Activated CD4-positive, alpha-beta T cell treated with anti-CD3 and anti-CD28 coated beads for 36 hours (primary cell): ENCODE measurements around the gene C2orf72. TPM values are rescaled to one million over a fixed set of nuclear protein-coding genes. Genes with fewer than 3 reads are reported as not detected.
"Not testable (repeated sequence)": the region's sequence is repeated elsewhere in the genome, so short reads cannot be mapped to it uniquely, and the experiment has no call there.

Experiments used
- ATAC-seq: fragments of 200-7000 bp; cut with Tn5 transposase; one replicate; pipeline ENCODE4 v1.10.0; 2021; ENCODE audit warnings: mild to moderate bottlenecking, moderate library complexity
- CTCF ChIA-PET: fragments of 350-600 bp; sonication (Branson Sonifier 250); formaldehyde crosslinking; loops from one replicate; lab custom pipeline; 2021; ENCODE audit warnings: antibody characterized with exemption; lab: Charles Lee
- POLR2A ChIA-PET: fragments of 350-600 bp; sonication (Branson Sonifier 250); formaldehyde crosslinking; loops from one replicate; lab custom pipeline; 2021; ENCODE audit warnings: antibody characterized with exemption, inconsistent platforms; lab: Charles Lee
- DNase-seq: peaks from one replicate; pipeline ENCODE4 v3.0.0-alpha.2; 2020
- H3K27ac Mint-ChIP-seq: one replicate; pipeline ENCODE4 v1.8.0; 2021; ENCODE audit warnings: mixed read lengths
- H3K27me3 Mint-ChIP-seq: one replicate; pipeline ENCODE4 v1.8.0; 2021; ENCODE audit warnings: mixed read lengths
- H3K36me3 Mint-ChIP-seq: one replicate; pipeline ENCODE4 v1.8.0; 2021; ENCODE audit warnings: low read depth, mixed read lengths
- H3K4me1 Mint-ChIP-seq: one replicate; pipeline ENCODE4 v1.8.0; 2021; ENCODE audit warnings: mixed read lengths
- H3K4me3 Mint-ChIP-seq: one replicate; pipeline ENCODE4 v1.8.0; 2021; ENCODE audit warnings: mild to moderate bottlenecking, moderate library complexity, mixed read lengths
- H3K9me3 Mint-ChIP-seq: one replicate; pipeline ENCODE4 v1.8.0; 2021; ENCODE audit warnings: low read depth, mixed read lengths
- intact Hi-C, 2 experiments: fragments of 100-400 bp; cut with DNase I in 1 of 2; cut with micrococcal nuclease in 1 of 2; formaldehyde crosslinking; loops; one replicate each; pipeline versions ENCODE4 v1.14.2 to v1.15.1; 2022 to 2024; cut with DNase I, micrococcal nuclease
- total RNA-seq, 2 experiments: library from RNA; stranded (reverse); gene quantifications; one replicate each; pipeline ENCODE4 v1.2.3, GENCODE V29; 2021

Gene C2orf72
- total RNA-seq, 2 experiments from 2014 or later: 2.0 to 3.8 TPM

DNA sequence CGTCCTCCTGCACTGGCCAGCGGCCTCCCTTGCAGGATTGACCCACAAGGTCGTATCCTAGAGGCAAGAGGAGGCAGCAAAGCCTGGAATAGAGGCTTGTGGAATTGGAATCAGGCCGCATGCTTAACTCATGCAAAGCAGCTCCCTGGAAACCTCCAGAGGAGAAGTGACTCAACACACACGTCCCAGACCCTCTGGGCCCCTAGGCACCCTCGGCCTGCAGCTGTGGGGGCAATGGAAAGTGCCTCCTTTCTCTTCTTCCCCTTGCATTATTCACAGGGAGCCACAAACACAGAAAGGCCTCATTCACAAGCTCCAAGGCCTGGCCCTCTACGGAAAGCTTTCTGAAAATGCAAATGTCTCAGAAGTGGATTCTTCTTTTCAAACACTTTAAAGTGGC is 21.8 kb upstream of the C2orf72 start:
- POLR2A ChIA-PET: interaction anchor here (0.6 kb wide), 1 partner anchor 238 kb away, joined by 3 read pairs; no protein-coding TSS in a partner anchor
- no peak for ATAC-seq
- Mint-ChIP-seq H3K4me1 (peaks cover 2% of the 10 kb centered on the region), H3K27me3 (peaks cover 20% of the 10 kb centered on the region), H3K4me3 (no peak overlapping the region), H3K36me3 (no peaks in the 10 kb centered on the region), H3K27ac (no peak overlapping the region), H3K9me3 (no peaks in the 10 kb centered on the region)
- no peak for DNase-seq
- intact Hi-C loops: no loop called here
- CTCF ChIA-PET: interaction anchor here (1.0 kb wide), 1 partner anchor 9 kb away, joined by 3 read pairs; no protein-coding TSS in a partner anchor

GRCh38 chr2:231015926-231016325 is 21.4 kb upstream of the C2orf72 start:
- H3K9me3 Mint-ChIP-seq: no peaks in the 10 kb centered on the region
- intact Hi-C loops: no loop called here
- no peak for DNase-seq
- POLR2A ChIA-PET: no interaction called here
- no peak overlapping the region for H3K27ac Mint-ChIP-seq
- CTCF ChIA-PET: interaction anchor here (0.6 to 1.0 kb wide), 2 partner anchors 9 to 37 kb away, joined by 3 read pairs; no protein-coding TSS in a partner anchor
- H3K4me1 Mint-ChIP-seq: peaks cover 2% of the 10 kb centered on the region
- ATAC-seq: no peak
- peaks cover 20% of the 10 kb centered on the region for H3K27me3 Mint-ChIP-seq
- H3K36me3 Mint-ChIP-seq: no peaks in the 10 kb centered on the region
- H3K4me3 Mint-ChIP-seq: no peak overlapping the region

- H3K9me3 Mint-ChIP-seq: no peaks in the 10 kb centered on the region
These were observed 20.6 kb upstream of the C2orf72 start for GRCh38 chr2:231016566-231017230.

GRCh38 chr2:231017231-231017598 is 20.1 kb upstream of the C2orf72 start:
- DNase-seq: peak; percentile 34
- H3K36me3 Mint-ChIP-seq: no peaks in the 10 kb centered on the region
- H3K4me1 Mint-ChIP-seq: peaks cover 2% of the 10 kb centered on the region
- no peak overlapping the region for H3K4me3 Mint-ChIP-seq
- ATAC-seq: no peak
- no peaks in the 10 kb centered on the region for H3K9me3 Mint-ChIP-seq
- POLR2A ChIA-PET: no interaction called here
- H3K27me3 Mint-ChIP-seq: peaks cover 18% of the 10 kb centered on the region
- CTCF ChIA-PET: interaction anchor here (0.6 to 1.3 kb wide), 6 partner anchors 18 to 373 kb away, joined by 3 read pairs; no protein-coding TSS in a partner anchor
- intact Hi-C loops: no loop called here
- no peak overlapping the region for H3K27ac Mint-ChIP-seq

More at GRCh38 chr2:231016566-231017230, 20.6 kb upstream of the C2orf72 start:
- POLR2A ChIA-PET: no interaction called here
- no peak for DNase-seq
- Mint-ChIP-seq H3K27ac (no peak overlapping the region), H3K27me3 (peaks cover 20% of the 10 kb centered on the region), H3K36me3 (no peaks in the 10 kb centered on the region), H3K4me1 (peaks cover 2% of the 10 kb centered on the region), H3K4me3 (no peak overlapping the region)
- CTCF ChIA-PET: interaction anchor here (0.6 to 1.3 kb wide), 5 partner anchors 18 to 186 kb away, joined by 3 read pairs; no protein-coding TSS in a partner anchor
- intact Hi-C loops: no loop called here
- ATAC-seq: no peak

- CTCF ChIA-PET: interaction anchor here (1.0 to 1.3 kb wide), 2 partner anchors 24 to 32 kb away, joined by 3 read pairs; no protein-coding TSS in a partner anchor
- no peak for DNase-seq
- POLR2A ChIA-PET: interaction anchor here (0.6 kb wide), 1 partner anchor 14 kb away, joined by 3 read pairs; no protein-coding TSS in a partner anchor
These were observed 19.1 kb upstream of the C2orf72 start for GRCh38 chr2:231018184-231018583.

GRCh38 chr2:231025059-231025458 is 12.3 kb upstream of the C2orf72 start:
- DNase-seq, H3K9me3 Mint-ChIP-seq, H3K27me3 Mint-ChIP-seq, ATAC-seq, H3K36me3 Mint-ChIP-seq, intact Hi-C loops, CTCF ChIA-PET, POLR2A ChIA-PET, H3K4me3 Mint-ChIP-seq, H3K4me1 Mint-ChIP-seq, H3K27ac Mint-ChIP-seq: not testable (repeated sequence)

More at GRCh38 chr2:231018184-231018583, 19.1 kb upstream of the C2orf72 start:
- Mint-ChIP-seq H3K36me3 (no peaks in the 10 kb centered on the region), H3K27me3 (peaks cover 15% of the 10 kb centered on the region), H3K4me3 (no peak overlapping the region), H3K27ac (no peak overlapping the region), H3K9me3 (no peaks in the 10 kb centered on the region), H3K4me1 (peaks cover 2% of the 10 kb centered on the region)
- ATAC-seq: no peak
- intact Hi-C loops: no loop called here

DNA sequence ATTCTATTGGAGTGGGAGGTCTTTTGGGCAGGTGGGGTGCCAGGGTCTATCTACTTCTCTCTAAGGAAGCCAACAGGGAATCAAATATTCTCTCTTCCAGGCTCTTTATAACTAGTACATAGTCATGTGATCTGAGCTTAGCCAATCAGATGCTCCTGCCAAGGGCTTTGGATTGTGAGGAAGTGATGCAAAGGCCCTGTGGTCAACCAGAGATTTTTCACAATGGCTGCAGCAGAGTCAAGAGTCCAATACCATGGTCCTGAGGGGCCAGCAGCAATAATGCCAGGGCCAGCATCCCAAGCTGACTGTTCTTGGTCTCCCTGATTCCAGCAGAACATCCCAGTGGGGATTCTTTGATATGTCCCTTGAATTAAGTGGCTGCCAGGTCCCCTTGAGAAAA is 8.4 kb upstream of the C2orf72 start:
- ATAC-seq (no peak), DNase-seq (no peak)
- Mint-ChIP-seq H3K4me1 (no peaks in the 10 kb centered on the region), H3K9me3 (no peaks in the 10 kb centered on the region), H3K36me3 (no peaks in the 10 kb centered on the region), H3K4me3 (no peak overlapping the region), H3K27me3 (peaks cover 5% of the 10 kb centered on the region), H3K27ac (no peak overlapping the region)
- ChIA-PET POLR2A (no interaction called here), CTCF (interaction anchor here (0.6 to 1.0 kb wide), 2 partner anchors 44 to 161 kb away, joined by 3 read pairs; no protein-coding TSS in a partner anchor)
- intact Hi-C loops: no loop called here

GRCh38 chr2:231029563-231029962 is 7.8 kb upstream of the C2orf72 start:
- DNase-seq (peak; percentile 20), ATAC-seq (no peak)
- intact Hi-C loops: no loop called here
- CTCF ChIA-PET: interaction anchor here (3.2 kb wide), 1 partner anchor 23 kb away, joined by 9 read pairs; no protein-coding TSS in a partner anchor
- Mint-ChIP-seq H3K9me3 (no peaks in the 10 kb centered on the region), H3K36me3 (no peaks in the 10 kb centered on the region), H3K4me3 (no peak overlapping the region), H3K27ac (no peak overlapping the region), H3K4me1 (no peaks in the 10 kb centered on the region), H3K27me3 (peaks cover 4% of the 10 kb centered on the region)
- POLR2A ChIA-PET: no interaction called here

DNA sequence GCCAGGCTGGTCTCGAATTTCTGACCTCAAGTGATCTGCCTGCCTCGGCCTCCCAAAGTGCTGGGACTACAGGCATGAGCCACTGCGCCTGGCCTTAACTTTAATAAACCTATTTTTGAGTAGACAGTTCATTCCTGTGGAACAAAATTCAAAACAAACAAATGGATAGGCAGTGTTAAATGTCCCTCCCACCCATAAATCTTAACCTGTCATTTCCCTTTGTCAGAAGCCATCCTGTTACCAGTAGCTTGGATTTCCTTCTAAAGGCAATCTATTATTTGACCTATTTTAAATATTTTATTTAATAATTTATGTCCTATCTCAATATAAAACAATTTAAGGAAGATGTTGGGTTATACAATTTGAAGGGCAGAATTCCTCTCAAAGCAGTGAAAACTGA is 6.6 kb upstream of the C2orf72 start:
- POLR2A ChIA-PET: no interaction called here
- ATAC-seq (no peak), DNase-seq (no peak)
- Mint-ChIP-seq H3K27me3 (peaks cover 5% of the 10 kb centered on the region), H3K4me1 (no peaks in the 10 kb centered on the region), H3K27ac (no peak overlapping the region), H3K9me3 (no peaks in the 10 kb centered on the region), H3K36me3 (no peaks in the 10 kb centered on the region), H3K4me3 (no peak overlapping the region)
- intact Hi-C loops: no loop called here
- CTCF ChIA-PET: interaction anchor here (0.9 to 3.2 kb wide), 3 partner anchors 22 to 46 kb away, joined by 3 to 9 read pairs (median 3); no protein-coding TSS in a partner anchor

DNA sequence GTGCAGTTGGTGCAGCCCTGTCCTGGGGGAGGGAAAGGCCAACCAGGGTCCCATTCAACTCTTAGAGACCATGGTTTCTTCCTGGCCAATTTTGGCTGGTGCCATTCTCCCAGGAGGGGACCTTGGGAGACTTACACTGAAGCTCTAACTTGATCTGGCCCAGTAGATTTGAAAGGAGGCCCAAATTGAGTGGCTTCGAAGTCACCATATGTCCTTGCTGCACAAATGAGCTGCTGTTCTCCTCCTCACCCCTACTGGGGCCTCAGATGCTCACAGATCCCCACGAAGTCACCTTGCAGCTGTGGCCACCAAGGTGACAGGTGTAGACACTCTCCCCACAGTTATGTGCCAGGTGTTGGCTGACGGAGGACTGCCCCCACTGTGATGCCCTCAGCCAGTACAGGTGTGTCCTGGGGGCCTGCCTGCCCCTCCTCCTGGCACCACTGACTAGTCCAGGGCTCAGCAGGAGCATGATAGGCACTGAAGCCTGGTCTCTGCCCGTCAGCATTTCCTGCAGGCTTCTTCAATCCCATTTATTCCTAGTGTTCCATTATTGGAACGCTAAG is 4.7 kb upstream of the C2orf72 start:
- Mint-ChIP-seq H3K36me3 (no peaks in the 10 kb centered on the region), H3K4me3 (no peak overlapping the region), H3K27me3 (peaks cover 18% of the 10 kb centered on the region), H3K9me3 (no peaks in the 10 kb centered on the region), H3K27ac (no peak overlapping the region), H3K4me1 (no peaks in the 10 kb centered on the region)
- ChIA-PET CTCF (interaction anchor here (3.2 kb wide), 1 partner anchor 20 kb away, joined by 9 read pairs; no protein-coding TSS in a partner anchor), POLR2A (interaction anchor here (0.6 kb wide), 1 partner anchor 15 kb away, joined by 3 read pairs; no protein-coding TSS in a partner anchor)
- DNase-seq (no peak), ATAC-seq (no peak)
- intact Hi-C loops: no loop called here

GRCh38 chr2:231033147-231034132 is 3.9 kb upstream of the C2orf72 start:
- CTCF ChIA-PET: no interaction called here

More at GRCh38 chr2:231033147-231034132, 3.9 kb upstream of the C2orf72 start:
- no peak for ATAC-seq
- Mint-ChIP-seq H3K4me3 (no peak overlapping the region), H3K9me3 (no peaks in the 10 kb centered on the region), H3K36me3 (no peaks in the 10 kb centered on the region), H3K27ac (no peak overlapping the region), H3K4me1 (no peaks in the 10 kb centered on the region), H3K27me3 (peaks cover 22% of the 10 kb centered on the region)
- intact Hi-C loops: no loop called here
- POLR2A ChIA-PET: interaction anchor here (0.5 kb wide), 1 partner anchor 418 kb away, joined by 3 read pairs; no protein-coding TSS in a partner anchor
- no peak for DNase-seq
